HepG2 (cell line): ENCODE results near the gene SLC12A5. TPM values are rescaled to one million over a fixed set of nuclear protein-coding genes. Genes with fewer than 3 reads are reported as not detected.

Experiments
- CREM ChIP-seq, 2 experiments: sonication (generic) in 1 of 2; formaldehyde crosslinking in 1 of 2; IDR thresholded peaks; 2 replicates each; pipeline versions ENCODE4 v1.4.0 to v1.6.1; 2016 to 2020; ENCODE audit warnings: antibody characterized with exemption in 1 of 2, mild to moderate bottlenecking in 1 of 2, missing genetic modification reagents in 1 of 2
- FIP1L1 ChIP-seq: fragments of 200-400 bp; formaldehyde crosslinking; IDR thresholded peaks from 2 replicates; pipeline ENCODE4 v1.6.1; 2018; ENCODE audit warnings: low read depth, mild to moderate bottlenecking, low read length, moderate library complexity, borderline replicate concordance; ENCODE audit not compliant: insufficient read depth
- FOXO1 ChIP-seq: sonication (generic); formaldehyde crosslinking; IDR thresholded peaks from 2 replicates; pipeline ENCODE4 v1.4.0; 2020; ENCODE audit warnings: missing genetic modification reagents
- MBD4 ChIP-seq: IDR thresholded peaks from 2 replicates; pipeline ENCODE4 v1.6.1; 2012; ENCODE audit warnings: low read length, inconsistent platforms, borderline replicate concordance
- TBX3 ChIP-seq: fragments of 450-650 bp; IDR thresholded peaks from 2 replicates; pipeline ENCODE4 v1.6.1; 2017; ENCODE audit warnings: antibody characterized with exemption, mild to moderate bottlenecking, inconsistent platforms, borderline replicate concordance
- ZBTB42 ChIP-seq: sonication (generic); formaldehyde crosslinking; IDR thresholded peaks from 2 replicates; pipeline ENCODE4 v1.5.0; 2020; ENCODE audit warnings: mild to moderate bottlenecking, missing genetic modification reagents
- ZNF567 ChIP-seq: sonication (generic); formaldehyde crosslinking; IDR thresholded peaks from 2 replicates; pipeline ENCODE4 v1.8.1; 2023; ENCODE audit warnings: mild to moderate bottlenecking, missing genetic modification reagents, borderline replicate concordance
- ZNF660 ChIP-seq: sonication (generic); formaldehyde crosslinking; IDR thresholded peaks from 2 replicates; pipeline ENCODE4 v1.5.1; 2020; ENCODE audit warnings: mild to moderate bottlenecking, low read depth, missing genetic modification reagents, borderline replicate concordance
- polyA plus RNA-seq, 8 experiments: library from polyadenylated mRNA; depleted of rRNA in 3 of 8; stranded (reverse) in 7 of 8; unstranded in 1 of 8; fragments of >200 nt; fragmentation: Illumina TruSeq in 4 of 8; extraction: Trizol in 4 of 8; gene quantifications; 2 replicates each; pipeline versions ENCODE4 v1.2.1 to v1.2.3, GENCODE V29; 2011 to 2016; ENCODE audit warnings: low read depth in 4 of 8, missing spikeins in 1 of 8, mixed read lengths in 1 of 8; ENCODE audit not compliant: insufficient read depth in 1 of 8
- total RNA-seq, 5 experiments: library from RNA; depleted of rRNA; stranded (reverse); fragments of >200 nt; fragmentation: Illumina TruSeq; extraction: Trizol; gene quantifications; 2 replicates each; pipeline ENCODE4 v1.2.3, GENCODE V29; 2016; ENCODE audit warnings: low read depth in 1 of 5
- TF ChIP-seq, protein P1 (sequence below): sonication (generic); formaldehyde crosslinking; IDR thresholded peaks from 2 replicates; pipeline ENCODE4 v1.5.1; 2020; ENCODE audit warnings: mild to moderate bottlenecking, missing genetic modification reagents, moderate library complexity
- TF ChIP-seq, protein P2 (sequence below): sonication (generic); formaldehyde crosslinking; conservative IDR thresholded peaks from 2 replicates; pipeline ENCODE4 v1.8.0; 2022; ENCODE audit warnings: missing genetic modification reagents
- TF ChIP-seq, protein P3 (sequence below), 2 experiments: fragments of 450-650 bp in 1 of 2; sonication (generic) in 1 of 2; formaldehyde crosslinking in 1 of 2; IDR thresholded peaks; 2 replicates each; pipeline versions ENCODE4 v1.6.1 to v1.8.0; 2016 to 2022; ENCODE audit warnings: antibody characterized with exemption in 1 of 2, mild to moderate bottlenecking in 1 of 2, missing genetic modification reagents in 1 of 2

Gene SLC12A5
- total and polyA plus RNA-seq, 2 of the 13 experiments (the other 11 are each of a cell fraction or from before 2014, with no cell fraction given), result 4.3 to 5.4 TPM

DNA sequence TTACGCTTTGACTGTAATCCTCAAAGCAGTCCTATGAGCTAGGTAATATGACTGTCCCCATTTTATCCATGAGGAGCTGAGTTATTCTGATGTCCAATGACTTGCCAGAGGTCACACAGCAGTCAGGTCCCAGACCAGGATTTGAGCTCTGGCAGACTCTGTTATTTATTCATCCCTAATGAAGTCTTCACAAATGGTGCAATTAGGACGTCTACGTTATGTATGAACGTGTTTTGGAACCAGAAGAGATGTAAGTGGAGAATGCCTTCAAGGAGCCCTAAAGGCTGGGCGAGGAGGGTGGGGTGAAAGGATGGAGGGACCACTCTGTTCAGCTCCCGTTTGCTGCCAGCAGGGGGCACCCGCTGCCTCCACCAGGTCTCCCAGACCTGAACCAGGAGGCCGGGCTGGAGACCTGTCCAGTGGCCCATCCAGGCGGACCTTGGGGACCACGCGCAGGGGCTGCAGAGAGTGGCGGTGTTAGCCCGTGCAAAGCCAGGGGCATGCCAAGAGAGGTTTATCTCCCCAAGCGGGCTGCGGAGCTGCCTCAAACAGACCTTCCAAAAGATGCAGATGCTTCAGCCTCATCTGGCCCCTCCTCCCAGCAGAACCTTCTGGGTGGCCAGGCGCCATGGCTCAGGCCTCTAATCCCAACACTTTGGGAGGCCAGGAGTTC is 41.8 kb upstream of the SLC12A5 start (continued):
- TF ChIP-seq, protein P1, sequence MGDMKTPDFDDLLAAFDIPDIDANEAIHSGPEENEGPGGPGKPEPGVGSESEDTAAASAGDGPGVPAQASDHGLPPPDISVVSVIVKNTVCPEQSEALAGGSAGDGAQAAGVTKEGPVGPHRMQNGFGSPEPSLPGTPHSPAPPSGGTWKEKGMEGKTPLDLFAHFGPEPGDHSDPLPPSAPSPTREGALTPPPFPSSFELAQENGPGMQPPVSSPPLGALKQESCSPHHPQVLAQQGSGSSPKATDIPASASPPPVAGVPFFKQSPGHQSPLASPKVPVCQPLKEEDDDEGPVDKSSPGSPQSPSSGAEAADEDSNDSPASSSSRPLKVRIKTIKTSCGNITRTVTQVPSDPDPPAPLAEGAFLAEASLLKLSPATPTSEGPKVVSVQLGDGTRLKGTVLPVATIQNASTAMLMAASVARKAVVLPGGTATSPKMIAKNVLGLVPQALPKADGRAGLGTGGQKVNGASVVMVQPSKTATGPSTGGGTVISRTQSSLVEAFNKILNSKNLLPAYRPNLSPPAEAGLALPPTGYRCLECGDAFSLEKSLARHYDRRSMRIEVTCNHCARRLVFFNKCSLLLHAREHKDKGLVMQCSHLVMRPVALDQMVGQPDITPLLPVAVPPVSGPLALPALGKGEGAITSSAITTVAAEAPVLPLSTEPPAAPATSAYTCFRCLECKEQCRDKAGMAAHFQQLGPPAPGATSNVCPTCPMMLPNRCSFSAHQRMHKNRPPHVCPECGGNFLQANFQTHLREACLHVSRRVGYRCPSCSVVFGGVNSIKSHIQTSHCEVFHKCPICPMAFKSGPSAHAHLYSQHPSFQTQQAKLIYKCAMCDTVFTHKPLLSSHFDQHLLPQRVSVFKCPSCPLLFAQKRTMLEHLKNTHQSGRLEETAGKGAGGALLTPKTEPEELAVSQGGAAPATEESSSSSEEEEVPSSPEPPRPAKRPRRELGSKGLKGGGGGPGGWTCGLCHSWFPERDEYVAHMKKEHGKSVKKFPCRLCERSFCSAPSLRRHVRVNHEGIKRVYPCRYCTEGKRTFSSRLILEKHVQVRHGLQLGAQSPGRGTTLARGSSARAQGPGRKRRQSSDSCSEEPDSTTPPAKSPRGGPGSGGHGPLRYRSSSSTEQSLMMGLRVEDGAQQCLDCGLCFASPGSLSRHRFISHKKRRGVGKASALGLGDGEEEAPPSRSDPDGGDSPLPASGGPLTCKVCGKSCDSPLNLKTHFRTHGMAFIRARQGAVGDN (CRISPR knock-in tag), result peak; percentile 62
- no peak for TF ChIP-seq CREM (IDR thresholded peaks at IDR 0.05)
- no peak for TF ChIP-seq CREM (CRISPR knock-in tag; IDR thresholded peaks at IDR 0.05)
- TF ChIP-seq ZNF567 (CRISPR knock-in tag), result no peak
- no peak for TF ChIP-seq TBX3
- TF ChIP-seq, protein P2, sequence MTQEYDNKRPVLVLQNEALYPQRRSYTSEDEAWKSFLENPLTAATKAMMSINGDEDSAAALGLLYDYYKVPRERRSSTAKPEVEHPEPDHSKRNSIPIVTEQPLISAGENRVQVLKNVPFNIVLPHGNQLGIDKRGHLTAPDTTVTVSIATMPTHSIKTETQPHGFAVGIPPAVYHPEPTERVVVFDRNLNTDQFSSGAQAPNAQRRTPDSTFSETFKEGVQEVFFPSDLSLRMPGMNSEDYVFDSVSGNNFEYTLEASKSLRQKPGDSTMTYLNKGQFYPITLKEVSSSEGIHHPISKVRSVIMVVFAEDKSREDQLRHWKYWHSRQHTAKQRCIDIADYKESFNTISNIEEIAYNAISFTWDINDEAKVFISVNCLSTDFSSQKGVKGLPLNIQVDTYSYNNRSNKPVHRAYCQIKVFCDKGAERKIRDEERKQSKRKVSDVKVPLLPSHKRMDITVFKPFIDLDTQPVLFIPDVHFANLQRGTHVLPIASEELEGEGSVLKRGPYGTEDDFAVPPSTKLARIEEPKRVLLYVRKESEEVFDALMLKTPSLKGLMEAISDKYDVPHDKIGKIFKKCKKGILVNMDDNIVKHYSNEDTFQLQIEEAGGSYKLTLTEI, result no peak
- no peak for TF ChIP-seq MBD4
- no peak for TF ChIP-seq ZNF660
- TF ChIP-seq FIP1L1, result no peak
- TF ChIP-seq, protein P3, sequence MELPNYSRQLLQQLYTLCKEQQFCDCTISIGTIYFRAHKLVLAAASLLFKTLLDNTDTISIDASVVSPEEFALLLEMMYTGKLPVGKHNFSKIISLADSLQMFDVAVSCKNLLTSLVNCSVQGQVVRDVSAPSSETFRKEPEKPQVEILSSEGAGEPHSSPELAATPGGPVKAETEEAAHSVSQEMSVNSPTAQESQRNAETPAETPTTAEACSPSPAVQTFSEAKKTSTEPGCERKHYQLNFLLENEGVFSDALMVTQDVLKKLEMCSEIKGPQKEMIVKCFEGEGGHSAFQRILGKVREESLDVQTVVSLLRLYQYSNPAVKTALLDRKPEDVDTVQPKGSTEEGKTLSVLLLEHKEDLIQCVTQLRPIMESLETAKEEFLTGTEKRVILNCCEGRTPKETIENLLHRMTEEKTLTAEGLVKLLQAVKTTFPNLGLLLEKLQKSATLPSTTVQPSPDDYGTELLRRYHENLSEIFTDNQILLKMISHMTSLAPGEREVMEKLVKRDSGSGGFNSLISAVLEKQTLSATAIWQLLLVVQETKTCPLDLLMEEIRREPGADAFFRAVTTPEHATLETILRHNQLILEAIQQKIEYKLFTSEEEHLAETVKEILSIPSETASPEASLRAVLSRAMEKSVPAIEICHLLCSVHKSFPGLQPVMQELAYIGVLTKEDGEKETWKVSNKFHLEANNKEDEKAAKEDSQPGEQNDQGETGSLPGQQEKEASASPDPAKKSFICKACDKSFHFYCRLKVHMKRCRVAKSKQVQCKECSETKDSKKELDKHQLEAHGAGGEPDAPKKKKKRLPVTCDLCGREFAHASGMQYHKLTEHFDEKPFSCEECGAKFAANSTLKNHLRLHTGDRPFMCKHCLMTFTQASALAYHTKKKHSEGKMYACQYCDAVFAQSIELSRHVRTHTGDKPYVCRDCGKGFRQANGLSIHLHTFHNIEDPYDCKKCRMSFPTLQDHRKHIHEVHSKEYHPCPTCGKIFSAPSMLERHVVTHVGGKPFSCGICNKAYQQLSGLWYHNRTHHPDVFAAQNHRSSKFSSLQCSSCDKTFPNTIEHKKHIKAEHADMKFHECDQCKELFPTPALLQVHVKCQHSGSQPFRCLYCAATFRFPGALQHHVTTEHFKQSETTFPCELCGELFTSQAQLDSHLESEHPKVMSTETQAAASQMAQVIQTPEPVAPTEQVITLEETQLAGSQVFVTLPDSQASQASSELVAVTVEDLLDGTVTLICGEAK (IDR thresholded peaks at IDR 0.05), result no peak
- TF ChIP-seq, protein P3 (CRISPR knock-in tag; IDR thresholded peaks at IDR 0.05), result no peak
- 0 out of 2 replicates have a peak, but pooled peaks have one; percentile 16 for TF ChIP-seq FOXO1 (CRISPR knock-in tag)
- 0 out of 2 replicates have a peak, but pooled peaks have one; percentile 67 for TF ChIP-seq ZBTB42
